HepG2 (cell line): ENCODE data around the gene SYNE3. TPM values are rescaled to one million over a fixed set of nuclear protein-coding genes. Genes with fewer than 3 reads are reported as not detected.

Experiments
- ARID2 ChIP-seq: sonication (generic); formaldehyde crosslinking; IDR thresholded peaks from 2 replicates; pipeline ENCODE4 v1.8.1; 2022; ENCODE audit warnings: mild to moderate bottlenecking, missing genetic modification reagents, borderline replicate concordance
- CHCHD3 ChIP-seq: sonication (generic); formaldehyde crosslinking; IDR thresholded peaks from 2 replicates; pipeline ENCODE4 v1.8.0; 2022; ENCODE audit warnings: mild to moderate bottlenecking, missing genetic modification reagents, moderate library complexity
- ETV5 ChIP-seq: IDR thresholded peaks from 2 replicates; pipeline ENCODE4 v1.6.1; 2018; ENCODE audit warnings: missing biosample characterization, missing genetic modification reagents, inconsistent platforms, borderline replicate concordance
- GATAD1 ChIP-seq: IDR thresholded peaks from 2 replicates; pipeline ENCODE4 v1.6.1; 2016; ENCODE audit warnings: missing genetic modification reagents, missing compliant biosample characterization
- KDM3A ChIP-seq: IDR thresholded peaks from 2 replicates; pipeline ENCODE4 v1.6.1; 2018; ENCODE audit warnings: low read depth, missing compliant biosample characterization
- LCORL ChIP-seq, 2 experiments: fragments of 450-650 bp in 1 of 2; sonication (generic) in 1 of 2; formaldehyde crosslinking in 1 of 2; IDR thresholded peaks; 2 replicates each; pipeline versions ENCODE4 v1.5.0 to v1.6.1; 2017 to 2020; ENCODE audit warnings: antibody characterized with exemption in 1 of 2, missing genetic modification reagents in 1 of 2
- MBD4 ChIP-seq: IDR thresholded peaks from 2 replicates; pipeline ENCODE4 v1.6.1; 2012; ENCODE audit warnings: low read length, inconsistent platforms, borderline replicate concordance
- MYNN ChIP-seq: sonication (generic); formaldehyde crosslinking; IDR thresholded peaks from 2 replicates; pipeline ENCODE4 v1.4.0; 2020; ENCODE audit warnings: mild to moderate bottlenecking, low read depth, missing genetic modification reagents
- NAIF1 ChIP-seq: sonication (generic); formaldehyde crosslinking; IDR thresholded peaks from 2 replicates; pipeline ENCODE4 v1.5.0; 2020; ENCODE audit warnings: mild to moderate bottlenecking, missing genetic modification reagents, borderline replicate concordance
- POLR2AphosphoS5 ChIP-seq: IDR thresholded peaks from 2 replicates; pipeline ENCODE4 v1.6.1; 2012; ENCODE audit warnings: low read depth, low read length
- SAP130 ChIP-seq: IDR thresholded peaks from 2 replicates; pipeline ENCODE4 v1.6.1; 2016; ENCODE audit warnings: low read depth
- SSRP1 ChIP-seq: IDR thresholded peaks from 2 replicates; pipeline ENCODE4 v1.6.1; 2016; ENCODE audit warnings: control low read depth
- TGIF2 ChIP-seq: IDR thresholded peaks from 2 replicates; pipeline ENCODE4 v1.6.1; 2016; ENCODE audit warnings: control low read depth, missing compliant biosample characterization
- ZBTB38 ChIP-seq: sonication (generic); formaldehyde crosslinking; IDR thresholded peaks from 2 replicates; pipeline ENCODE4 v1.5.1; 2020; ENCODE audit warnings: mild to moderate bottlenecking, missing genetic modification reagents
- ZFYVE20 ChIP-seq: sonication (generic); formaldehyde crosslinking; IDR thresholded peaks from 2 replicates; pipeline ENCODE4 v1.8.0; 2023; ENCODE audit warnings: low read depth, mild to moderate bottlenecking, moderate library complexity, missing genetic modification reagents, borderline replicate concordance
- ZNF180 ChIP-seq: sonication (generic); formaldehyde crosslinking; IDR thresholded peaks from 2 replicates; pipeline ENCODE4 v1.4.0; 2020; ENCODE audit warnings: low read depth, missing genetic modification reagents, borderline replicate concordance
- ZNF335 ChIP-seq: sonication (generic); formaldehyde crosslinking; IDR thresholded peaks from 2 replicates; pipeline ENCODE4 v1.4.0; 2020; ENCODE audit warnings: missing genetic modification reagents
- ZNF574 ChIP-seq: sonication (generic); formaldehyde crosslinking; IDR thresholded peaks from 2 replicates; pipeline ENCODE4 v1.4.0; 2020; ENCODE audit warnings: missing genetic modification reagents
- ZNF703 ChIP-seq: sonication (generic); formaldehyde crosslinking; IDR thresholded peaks from 2 replicates; pipeline ENCODE4 v1.5.1; 2020; ENCODE audit warnings: missing genetic modification reagents, mild to moderate bottlenecking, moderate library complexity, borderline replicate concordance
- ZNF740 ChIP-seq: sonication (generic); formaldehyde crosslinking; IDR thresholded peaks from 2 replicates; pipeline ENCODE4 v1.4.0; 2020; ENCODE audit warnings: missing genetic modification reagents
- polyA plus RNA-seq, 8 experiments: library from polyadenylated mRNA; depleted of rRNA in 3 of 8; stranded (reverse) in 7 of 8; unstranded in 1 of 8; fragments of >200 nt; fragmentation: Illumina TruSeq in 4 of 8; extraction: Trizol in 4 of 8; gene quantifications; 2 replicates each; pipeline versions ENCODE4 v1.2.1 to v1.2.3, GENCODE V29; 2011 to 2016; ENCODE audit warnings: low read depth in 4 of 8, missing spikeins in 1 of 8, mixed read lengths in 1 of 8; ENCODE audit not compliant: insufficient read depth in 1 of 8
- total RNA-seq, 5 experiments: library from RNA; depleted of rRNA; stranded (reverse); fragments of >200 nt; fragmentation: Illumina TruSeq; extraction: Trizol; gene quantifications; 2 replicates each; pipeline ENCODE4 v1.2.3, GENCODE V29; 2016; ENCODE audit warnings: low read depth in 1 of 5
- TF ChIP-seq, protein P1 (sequence below): sonication (generic); formaldehyde crosslinking; IDR thresholded peaks from 2 replicates; pipeline ENCODE4 v1.4.0; 2020; ENCODE audit warnings: missing genetic modification reagents
- TF ChIP-seq, protein P2 (sequence below): sonication (generic); formaldehyde crosslinking; IDR thresholded peaks from 2 replicates; pipeline ENCODE4 v1.8.1; 2022; ENCODE audit warnings: low read depth, mild to moderate bottlenecking, missing genetic modification reagents

Gene SYNE3
- total and polyA plus RNA-seq, 2 of the 13 experiments (the other 11 are each of a cell fraction or from before 2014, with no cell fraction given) = 7.8 to 8.0 TPM

GRCh38 chr14:95523051-95523814, 6.8 kb upstream of the SYNE3 start (continued):
- no peak for TF ChIP-seq ZNF740 (CRISPR knock-in tag)
- no peak for TF ChIP-seq MBD4
- TF ChIP-seq ZNF703 (CRISPR knock-in tag) = no peak
- peak; percentile 83 for TF ChIP-seq SAP130
- TF ChIP-seq TGIF2 (CRISPR knock-in tag) = peak; percentile 11; the same call in 1 of the 2 replicates
- TF ChIP-seq NAIF1 (CRISPR knock-in tag) = no peak
- 0 out of 2 replicates have a peak, but pooled peaks have one; percentile 60 for TF ChIP-seq KDM3A (CRISPR knock-in tag)
- no peak for TF ChIP-seq ARID2 (CRISPR knock-in tag)
- peak; percentile 28; the same call in 1 of the 2 replicates for TF ChIP-seq GATAD1 (CRISPR knock-in tag)
- TF ChIP-seq ZNF180 (CRISPR knock-in tag) = no peak
- TF ChIP-seq, protein P1, sequence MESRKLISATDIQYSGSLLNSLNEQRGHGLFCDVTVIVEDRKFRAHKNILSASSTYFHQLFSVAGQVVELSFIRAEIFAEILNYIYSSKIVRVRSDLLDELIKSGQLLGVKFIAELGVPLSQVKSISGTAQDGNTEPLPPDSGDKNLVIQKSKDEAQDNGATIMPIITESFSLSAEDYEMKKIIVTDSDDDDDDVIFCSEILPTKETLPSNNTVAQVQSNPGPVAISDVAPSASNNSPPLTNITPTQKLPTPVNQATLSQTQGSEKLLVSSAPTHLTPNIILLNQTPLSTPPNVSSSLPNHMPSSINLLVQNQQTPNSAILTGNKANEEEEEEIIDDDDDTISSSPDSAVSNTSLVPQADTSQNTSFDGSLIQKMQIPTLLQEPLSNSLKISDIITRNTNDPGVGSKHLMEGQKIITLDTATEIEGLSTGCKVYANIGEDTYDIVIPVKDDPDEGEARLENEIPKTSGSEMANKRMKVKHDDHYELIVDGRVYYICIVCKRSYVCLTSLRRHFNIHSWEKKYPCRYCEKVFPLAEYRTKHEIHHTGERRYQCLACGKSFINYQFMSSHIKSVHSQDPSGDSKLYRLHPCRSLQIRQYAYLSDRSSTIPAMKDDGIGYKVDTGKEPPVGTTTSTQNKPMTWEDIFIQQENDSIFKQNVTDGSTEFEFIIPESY (CRISPR knock-in tag) = peak; percentile 54; the same call in 1 of the 2 replicates
- no peak for TF ChIP-seq ZFYVE20 (CRISPR knock-in tag)
- peak; percentile 70; the same call in 1 of the 2 replicates for TF ChIP-seq ZNF574
- TF ChIP-seq CHCHD3 (CRISPR knock-in tag) = no peak
- no peak for TF ChIP-seq ZNF335
- TF ChIP-seq MYNN (CRISPR knock-in tag) = no peak
- peak; percentile 72; the same call in 1 of the 2 replicates for TF ChIP-seq ETV5
- no peak for TF ChIP-seq POLR2AphosphoS5
- TF ChIP-seq, protein P2, sequence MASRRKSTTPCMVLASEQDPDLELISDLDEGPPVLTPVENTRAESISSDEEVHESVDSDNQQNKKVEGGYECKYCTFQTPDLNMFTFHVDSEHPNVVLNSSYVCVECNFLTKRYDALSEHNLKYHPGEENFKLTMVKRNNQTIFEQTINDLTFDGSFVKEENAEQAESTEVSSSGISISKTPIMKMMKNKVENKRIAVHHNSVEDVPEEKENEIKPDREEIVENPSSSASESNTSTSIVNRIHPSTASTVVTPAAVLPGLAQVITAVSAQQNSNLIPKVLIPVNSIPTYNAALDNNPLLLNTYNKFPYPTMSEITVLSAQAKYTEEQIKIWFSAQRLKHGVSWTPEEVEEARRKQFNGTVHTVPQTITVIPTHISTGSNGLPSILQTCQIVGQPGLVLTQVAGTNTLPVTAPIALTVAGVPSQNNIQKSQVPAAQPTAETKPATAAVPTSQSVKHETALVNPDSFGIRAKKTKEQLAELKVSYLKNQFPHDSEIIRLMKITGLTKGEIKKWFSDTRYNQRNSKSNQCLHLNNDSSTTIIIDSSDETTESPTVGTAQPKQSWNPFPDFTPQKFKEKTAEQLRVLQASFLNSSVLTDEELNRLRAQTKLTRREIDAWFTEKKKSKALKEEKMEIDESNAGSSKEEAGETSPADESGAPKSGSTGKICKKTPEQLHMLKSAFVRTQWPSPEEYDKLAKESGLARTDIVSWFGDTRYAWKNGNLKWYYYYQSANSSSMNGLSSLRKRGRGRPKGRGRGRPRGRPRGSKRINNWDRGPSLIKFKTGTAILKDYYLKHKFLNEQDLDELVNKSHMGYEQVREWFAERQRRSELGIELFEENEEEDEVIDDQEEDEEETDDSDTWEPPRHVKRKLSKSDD (CRISPR knock-in tag) = 0 out of 2 replicates have a peak, but pooled peaks have one; percentile 33
- 0 out of 2 replicates have a peak, but pooled peaks have one; percentile 18 for TF ChIP-seq SSRP1
- TF ChIP-seq LCORL (IDR thresholded peaks at IDR 0.05) = no peak
- TF ChIP-seq LCORL (CRISPR knock-in tag; IDR thresholded peaks at IDR 0.05) = 0 out of 2 replicates have a peak, but pooled peaks have one; percentile 20
- no peak for TF ChIP-seq ZBTB38
